Superior temporal gyrus (tissue), 1 donor: ENCODE data around the gene SLC44A5.
"Not testable (repeated sequence)": the region's sequence is repeated elsewhere in the genome, so short reads cannot be mapped to it uniquely, and the experiment has no call there.

Experiments used
- DNase-seq: peaks from one replicate; pipeline ENCODE4 v3.0.0-alpha.2; 2016; ENCODE audit errors: extremely low spot score

SLC44A5 gene

GRCh38 chr1:75611014-75611413 lies at the start of gene SLC44A5:
SLC44A5 (minus strand) TSS chr1:75611114; CDS start chr1:75541447, 69,667 bp downstream.
- no peak for DNase-seq

- DNase-seq: no peak
Measured at GRCh38 chr1:75655931-75656330, 45.0 kb upstream of the SLC44A5 start.

GRCh38 chr1:75647183-75647582 lies 36.3 kb upstream of the SLC44A5 start:
- not testable (repeated sequence) for DNase-seq

- not testable (repeated sequence) for DNase-seq
Measured at GRCh38 chr1:75645153-75645552, 34.2 kb upstream of the SLC44A5 start.

GRCh38 chr1:75643460-75643859 lies 32.5 kb upstream of the SLC44A5 start:
- DNase-seq: no peak

GRCh38 chr1:75641325-75641724 lies 30.4 kb upstream of the SLC44A5 start:
- no peak for DNase-seq

GRCh38 chr1:75640137-75640536 lies 29.2 kb upstream of the SLC44A5 start:
- DNase-seq: no peak

GRCh38 chr1:75632350-75632949 lies 21.5 kb upstream of the SLC44A5 start:
- peak; percentile 83 for DNase-seq

- no peak for DNase-seq
Measured at GRCh38 chr1:75630998-75631397, 20.1 kb upstream of the SLC44A5 start.

GRCh38 chr1:75630004-75630594 lies 19.2 kb upstream of the SLC44A5 start:
- no peak for DNase-seq

GRCh38 chr1:75625795-75626194 lies 14.9 kb upstream of the SLC44A5 start:
- DNase-seq: no peak

GRCh38 chr1:75618382-75618781 lies 7.5 kb upstream of the SLC44A5 start:
- no peak for DNase-seq

GRCh38 chr1:75616436-75617433 lies 5.8 kb upstream of the SLC44A5 start:
- DNase-seq: no peak

- no peak for DNase-seq
Measured at GRCh38 chr1:75615613-75616435, 4.9 kb upstream of the SLC44A5 start.

GRCh38 chr1:75614399-75614756 lies 3.5 kb upstream of the SLC44A5 start:
- DNase-seq: no peak

GRCh38 chr1:75613916-75614315 lies 3.0 kb upstream of the SLC44A5 start:
- no peak for DNase-seq

- DNase-seq: no peak
Measured at GRCh38 chr1:75612976-75613375, 2.1 kb upstream of the SLC44A5 start.

- DNase-seq: no peak
Measured at GRCh38 chr1:75602486-75602885, 8.4 kb downstream of the SLC44A5 start.

- no peak for DNase-seq
Measured at GRCh38 chr1:75600781-75601180, 10.1 kb downstream of the SLC44A5 start.

GRCh38 chr1:75594327-75594726 lies 16.6 kb downstream of the SLC44A5 start:
- no peak for DNase-seq

- DNase-seq: not testable (repeated sequence)
Measured at GRCh38 chr1:75593457-75593856, 17.5 kb downstream of the SLC44A5 start.

GRCh38 chr1:75589637-75590036 lies 21.3 kb downstream of the SLC44A5 start:
- DNase-seq: no peak
